GM13977 (cell line): Measurements from ENCODE around the gene RSAD1.

Experiments used
- DNase-seq: peaks from one replicate; pipeline ENCODE4 v3.0.0; 2012; ENCODE audit warnings: low spot score
- in situ Hi-C: fragments of 300-500 bp; cut with MboI; formaldehyde crosslinking; loops from one replicate; pipeline ENCODE4 v1.12.0; 2022; ENCODE audit warnings: low sequenced_read_pairs, low pct_unique_long_range_greater_than_20kb, mixed read lengths, inconsistent platforms; ENCODE audit not compliant: unreplicated experiment
- TF ChIP-seq, protein P1 (sequence below): IDR thresholded peaks from 2 replicates; pipeline ENCODE4 v1.5.1; 2012; ENCODE audit warnings: mild to moderate bottlenecking, control low read depth; ENCODE audit not compliant: insufficient read depth; ENCODE audit errors: extremely low read depth, missing control alignments

RSAD1 gene

DNA sequence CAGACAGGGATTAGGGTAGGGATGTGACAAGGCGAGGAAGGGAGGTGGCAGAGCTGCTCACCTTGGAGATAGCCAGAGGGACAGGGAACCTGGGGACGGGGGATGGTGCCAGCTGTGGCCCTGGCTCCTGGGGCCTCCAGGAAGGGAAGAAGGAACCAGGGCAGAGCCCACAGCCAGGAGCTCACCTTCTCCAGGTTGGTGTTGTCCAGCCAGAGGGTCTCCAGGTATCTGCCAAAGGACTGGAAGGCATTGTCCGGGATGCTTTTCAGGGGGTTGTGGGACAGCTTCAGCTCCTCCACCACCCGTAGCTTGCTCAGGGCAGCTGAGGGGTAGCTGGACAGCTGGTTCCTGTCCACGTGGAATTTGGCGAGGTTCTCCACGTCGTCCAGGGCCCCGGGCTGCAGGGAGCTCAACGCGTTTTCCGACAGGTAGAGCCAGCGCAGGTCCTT lies 10.8 kb upstream of the RSAD1 start:
- in situ Hi-C loops: loop anchor here (10.0 kb wide), 1 partner anchor 63 kb away; no protein-coding TSS in a partner anchor
- DNase-seq: no peak
- TF ChIP-seq, protein P1, sequence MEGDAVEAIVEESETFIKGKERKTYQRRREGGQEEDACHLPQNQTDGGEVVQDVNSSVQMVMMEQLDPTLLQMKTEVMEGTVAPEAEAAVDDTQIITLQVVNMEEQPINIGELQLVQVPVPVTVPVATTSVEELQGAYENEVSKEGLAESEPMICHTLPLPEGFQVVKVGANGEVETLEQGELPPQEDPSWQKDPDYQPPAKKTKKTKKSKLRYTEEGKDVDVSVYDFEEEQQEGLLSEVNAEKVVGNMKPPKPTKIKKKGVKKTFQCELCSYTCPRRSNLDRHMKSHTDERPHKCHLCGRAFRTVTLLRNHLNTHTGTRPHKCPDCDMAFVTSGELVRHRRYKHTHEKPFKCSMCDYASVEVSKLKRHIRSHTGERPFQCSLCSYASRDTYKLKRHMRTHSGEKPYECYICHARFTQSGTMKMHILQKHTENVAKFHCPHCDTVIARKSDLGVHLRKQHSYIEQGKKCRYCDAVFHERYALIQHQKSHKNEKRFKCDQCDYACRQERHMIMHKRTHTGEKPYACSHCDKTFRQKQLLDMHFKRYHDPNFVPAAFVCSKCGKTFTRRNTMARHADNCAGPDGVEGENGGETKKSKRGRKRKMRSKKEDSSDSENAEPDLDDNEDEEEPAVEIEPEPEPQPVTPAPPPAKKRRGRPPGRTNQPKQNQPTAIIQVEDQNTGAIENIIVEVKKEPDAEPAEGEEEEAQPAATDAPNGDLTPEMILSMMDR: no peak

- peak; percentile 52 for DNase-seq
- TF ChIP-seq, protein P1: no peak
- in situ Hi-C loops: loop anchor here (10.0 kb wide), 1 partner anchor 64 kb away; no protein-coding TSS in a partner anchor
Observed at GRCh38 chr17:50468304-50469207, 10.1 kb upstream of the RSAD1 start, which contains the start of gene CHAD. Gene CHAD (minus strand): TSS chr17:50468880. CDS start chr17:50468813, 67 bp downstream.

- TF ChIP-seq, protein P1: no peak
- DNase-seq: no peak
- in situ Hi-C loops: loop anchor here (10.0 kb wide), 1 partner anchor 64 kb away; no protein-coding TSS in a partner anchor
Observed at GRCh38 chr17:50469208-50469605, 9.5 kb upstream of the RSAD1 start.

DNA sequence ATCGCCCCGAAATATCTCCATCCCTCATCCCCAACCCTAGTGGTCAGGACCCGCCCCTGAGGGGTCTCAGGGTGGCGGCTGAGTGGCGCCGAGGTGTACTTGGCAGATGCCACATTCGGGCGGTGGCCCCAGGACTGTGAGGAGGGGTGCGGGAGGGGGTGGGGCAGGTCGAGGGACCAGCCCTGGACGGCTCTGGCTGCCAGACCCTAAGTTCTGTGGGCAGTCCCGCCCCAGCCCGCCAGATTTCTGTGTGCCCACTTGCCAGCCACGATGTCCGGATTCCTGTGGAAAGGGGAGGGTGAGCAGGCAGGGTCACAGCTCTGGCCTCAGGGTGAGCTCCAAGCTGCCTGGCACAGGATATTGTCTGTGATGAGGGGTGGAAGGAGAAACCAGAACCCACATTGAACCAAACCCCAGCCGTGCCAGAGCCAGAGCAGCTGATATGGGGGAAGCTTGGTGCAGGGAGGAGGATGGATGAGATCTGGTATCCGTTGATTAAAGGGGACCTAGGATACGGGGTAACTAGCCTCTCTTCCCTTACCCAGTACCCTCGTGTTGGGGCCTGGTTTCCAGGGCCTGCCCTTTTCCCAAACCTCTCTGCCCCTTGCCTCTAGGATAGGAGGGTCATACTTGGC lies 8.9 kb upstream of the RSAD1 start:
- in situ Hi-C loops: loop anchor here (10.0 kb wide), 1 partner anchor 65 kb away; no protein-coding TSS in a partner anchor
- DNase-seq: no peak
- TF ChIP-seq, protein P1: no peak

GRCh38 chr17:50470426-50470825 lies 8.2 kb upstream of the RSAD1 start:
- TF ChIP-seq, protein P1: no peak
- no peak for DNase-seq
- in situ Hi-C loops: no loop called here
